Omental fat pad (tissue), 4 donors: ENCODE measurements around the gene BAIAP2L1. TPM values are rescaled to one million over a fixed set of nuclear protein-coding genes. Genes with fewer than 3 reads are reported as not detected.

Source experiments
- ATAC-seq: fragments of 150-250 bp; one replicate; pipeline ENCODE4 v1.9.1; 2016; ENCODE audit warnings: mild to moderate bottlenecking, moderate library complexity; ENCODE audit not compliant: low FRiP score
- DNase-seq: peaks from one replicate; pipeline ENCODE4 v3.0.0-alpha.2; 2019; ENCODE audit warnings: low spot score
- total RNA-seq, 4 donors: library from RNA; depleted of rRNA; stranded (reverse); fragments of >200 nt; gene quantifications; one replicate each; pipeline ENCODE4 v1.1.0, GENCODE V29; 2016
- TF ChIP-seq, protein P1 (sequence below), 3 donors: fragments of 450-650 bp; IDR thresholded peaks; one replicate each; pipeline ENCODE4 v1.5.1; 2016 to 2017; ENCODE audit warnings: antibody characterized with exemption in 3 of 3, mild to moderate bottlenecking in 3 of 3, moderate library complexity in 2 of 3

BAIAP2L1 gene
- total RNA-seq, 4 donors from 2014 or later = 2.5 to 6.3 (median 3.0) TPM

DNA sequence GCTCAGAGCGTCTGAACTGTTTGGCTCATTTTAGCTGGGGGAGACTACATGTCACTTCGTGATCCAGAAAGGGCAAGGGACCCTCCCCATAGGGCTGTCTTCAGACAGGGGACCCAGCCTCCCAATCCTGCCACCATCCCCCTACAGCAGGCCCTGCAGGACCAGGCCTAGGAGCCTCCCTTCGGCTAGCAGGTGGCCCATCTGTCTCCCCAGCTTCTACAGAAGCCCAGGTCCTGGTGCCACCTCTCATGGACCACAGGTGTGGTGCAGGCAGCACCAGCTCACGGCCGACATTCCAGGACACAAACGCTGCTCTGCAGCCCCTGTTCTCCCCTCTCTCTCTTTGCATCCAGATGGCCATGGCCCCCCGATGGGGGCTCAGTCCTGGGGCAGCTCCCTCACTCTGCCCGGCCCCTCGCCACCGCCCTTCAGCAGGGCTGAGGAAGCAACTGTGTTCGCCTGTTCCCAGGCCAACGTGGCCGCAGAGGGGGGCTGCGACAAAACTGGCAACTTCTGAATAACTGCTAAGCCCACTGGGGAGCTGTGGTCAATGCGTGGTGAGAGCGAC, 159.1 kb downstream of the BAIAP2L1 start:
- ATAC-seq = no peak

More for the DNA sequence above, 159.1 kb downstream of the BAIAP2L1 start:
- TF ChIP-seq, protein P1, sequence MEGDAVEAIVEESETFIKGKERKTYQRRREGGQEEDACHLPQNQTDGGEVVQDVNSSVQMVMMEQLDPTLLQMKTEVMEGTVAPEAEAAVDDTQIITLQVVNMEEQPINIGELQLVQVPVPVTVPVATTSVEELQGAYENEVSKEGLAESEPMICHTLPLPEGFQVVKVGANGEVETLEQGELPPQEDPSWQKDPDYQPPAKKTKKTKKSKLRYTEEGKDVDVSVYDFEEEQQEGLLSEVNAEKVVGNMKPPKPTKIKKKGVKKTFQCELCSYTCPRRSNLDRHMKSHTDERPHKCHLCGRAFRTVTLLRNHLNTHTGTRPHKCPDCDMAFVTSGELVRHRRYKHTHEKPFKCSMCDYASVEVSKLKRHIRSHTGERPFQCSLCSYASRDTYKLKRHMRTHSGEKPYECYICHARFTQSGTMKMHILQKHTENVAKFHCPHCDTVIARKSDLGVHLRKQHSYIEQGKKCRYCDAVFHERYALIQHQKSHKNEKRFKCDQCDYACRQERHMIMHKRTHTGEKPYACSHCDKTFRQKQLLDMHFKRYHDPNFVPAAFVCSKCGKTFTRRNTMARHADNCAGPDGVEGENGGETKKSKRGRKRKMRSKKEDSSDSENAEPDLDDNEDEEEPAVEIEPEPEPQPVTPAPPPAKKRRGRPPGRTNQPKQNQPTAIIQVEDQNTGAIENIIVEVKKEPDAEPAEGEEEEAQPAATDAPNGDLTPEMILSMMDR (IDR thresholded peaks at IDR 0.05) = no peak
- DNase-seq = no peak

Other genes starting within 250 kb of the BAIAP2L1 start
- 1 to 10 TPM in 2 of 4 donors, not detected in 2; 1.5 to 3.5 TPM for gene BHLHA15, start 189.7 kb downstream of the BAIAP2L1 start, total RNA-seq
- gene TECPR1, start 148.9 kb downstream of the BAIAP2L1 start, total RNA-seq = 10 to 100 TPM; 12.0 to 36.3 (median 17.1) TPM
- gene BRI3, start 119.4 kb downstream of the BAIAP2L1 start, total RNA-seq = 100 to 1,000 TPM in 1 of 4 donors, 10 to 100 TPM in 3; 39.0 to 126 (median 71.8) TPM
- gene NPTX2, start 216.2 kb upstream of the BAIAP2L1 start, total RNA-seq = 10 to 100 TPM in 2 of 4 donors, 1 to 10 TPM in 2; 2.2 to 14.9 (median 7.1) TPM